Right atrium auricular region (tissue), 2 donors: Measurements from ENCODE around the gene ANTXR1. TPM values are rescaled to one million over a fixed set of nuclear protein-coding genes. Genes with fewer than 3 reads are reported as not detected.

Experiments
- DNase-seq: peaks from one replicate; pipeline ENCODE4 v3.0.0-alpha.2; 2019; ENCODE audit warnings: low spot score
- H3K27ac ChIP-seq, 2 donors: fragments of 200-600 bp; sonication (generic); 1 replicate in 1 of 2; 2 replicates in 1 of 2; pipeline ENCODE4 v1.5.1; 2016 to 2019
- H3K27me3 ChIP-seq, 2 donors: fragments of 200-600 bp; sonication (generic); one replicate each; pipeline versions ENCODE4 v1.5.1 to v1.6.0; 2017 to 2019
- H3K36me3 ChIP-seq: fragments of 200-600 bp; sonication (generic); one replicate; pipeline ENCODE4 v1.5.1; 2016
- H3K4me1 ChIP-seq, 2 donors: fragments of 200-600 bp; sonication (generic); one replicate each; pipeline versions ENCODE4 v1.5.1 to v1.6.0; 2017 to 2019
- H3K4me3 ChIP-seq, 2 donors: fragments of 200-600 bp; sonication (generic); 1 replicate in 1 of 2; 2 replicates in 1 of 2; pipeline ENCODE4 v1.5.1; 2017 to 2019; ENCODE audit warnings: mild to moderate bottlenecking in 1 of 2, moderate library complexity in 1 of 2
- H3K9me3 ChIP-seq, 2 donors: fragments of 200-600 bp; sonication (generic); one replicate each; pipeline ENCODE4 v1.5.1; 2019
- total RNA-seq, 2 donors: library from RNA; depleted of rRNA; stranded (reverse); fragments of >200 nt; gene quantifications; one replicate each; pipeline ENCODE4 v1.1.0, GENCODE V29; 2016
- TF ChIP-seq, protein P1 (sequence below), 2 donors: fragments of 200-600 bp; sonication (generic); IDR thresholded peaks; one replicate each; pipeline ENCODE4 v1.5.1; 2019; ENCODE audit warnings: antibody characterized with exemption in 2 of 2

The ANTXR1 gene
- total RNA-seq, 2 donors from 2014 or later = 27.3 to 52.2 TPM

DNA sequence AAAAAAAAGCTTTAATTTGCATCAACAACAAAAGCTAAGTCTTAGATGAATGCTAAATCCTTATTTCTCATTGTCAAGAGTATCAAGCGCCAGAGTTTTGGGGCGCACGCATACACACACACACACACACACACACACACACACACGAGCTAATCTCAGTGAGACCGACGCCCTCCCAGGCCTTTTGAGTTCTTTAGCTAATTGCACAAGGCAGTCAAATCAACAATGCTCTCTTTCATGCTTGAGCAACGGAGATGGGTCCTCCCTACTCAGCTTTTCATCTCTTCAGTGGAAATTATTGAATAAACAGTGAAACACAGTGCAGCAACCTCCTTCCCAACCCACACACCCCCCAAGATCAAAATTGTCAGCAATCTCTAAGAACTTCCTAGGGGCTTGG, 19.3 kb upstream of the ANTXR1 start:
- Histone ChIP-seq H3K36me3 (no peaks in the 10 kb centered on the region), H3K4me3 (no peak overlapping the region), H3K4me1 (no peaks in the 10 kb centered on the region), H3K27me3 (no peaks in the 10 kb centered on the region), H3K27ac (no peak overlapping the region), H3K9me3 (no peaks in the 10 kb centered on the region)
- no peak for DNase-seq
- TF ChIP-seq, protein P1, sequence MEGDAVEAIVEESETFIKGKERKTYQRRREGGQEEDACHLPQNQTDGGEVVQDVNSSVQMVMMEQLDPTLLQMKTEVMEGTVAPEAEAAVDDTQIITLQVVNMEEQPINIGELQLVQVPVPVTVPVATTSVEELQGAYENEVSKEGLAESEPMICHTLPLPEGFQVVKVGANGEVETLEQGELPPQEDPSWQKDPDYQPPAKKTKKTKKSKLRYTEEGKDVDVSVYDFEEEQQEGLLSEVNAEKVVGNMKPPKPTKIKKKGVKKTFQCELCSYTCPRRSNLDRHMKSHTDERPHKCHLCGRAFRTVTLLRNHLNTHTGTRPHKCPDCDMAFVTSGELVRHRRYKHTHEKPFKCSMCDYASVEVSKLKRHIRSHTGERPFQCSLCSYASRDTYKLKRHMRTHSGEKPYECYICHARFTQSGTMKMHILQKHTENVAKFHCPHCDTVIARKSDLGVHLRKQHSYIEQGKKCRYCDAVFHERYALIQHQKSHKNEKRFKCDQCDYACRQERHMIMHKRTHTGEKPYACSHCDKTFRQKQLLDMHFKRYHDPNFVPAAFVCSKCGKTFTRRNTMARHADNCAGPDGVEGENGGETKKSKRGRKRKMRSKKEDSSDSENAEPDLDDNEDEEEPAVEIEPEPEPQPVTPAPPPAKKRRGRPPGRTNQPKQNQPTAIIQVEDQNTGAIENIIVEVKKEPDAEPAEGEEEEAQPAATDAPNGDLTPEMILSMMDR (IDR thresholded peaks at IDR 0.05) = no peak

DNA sequence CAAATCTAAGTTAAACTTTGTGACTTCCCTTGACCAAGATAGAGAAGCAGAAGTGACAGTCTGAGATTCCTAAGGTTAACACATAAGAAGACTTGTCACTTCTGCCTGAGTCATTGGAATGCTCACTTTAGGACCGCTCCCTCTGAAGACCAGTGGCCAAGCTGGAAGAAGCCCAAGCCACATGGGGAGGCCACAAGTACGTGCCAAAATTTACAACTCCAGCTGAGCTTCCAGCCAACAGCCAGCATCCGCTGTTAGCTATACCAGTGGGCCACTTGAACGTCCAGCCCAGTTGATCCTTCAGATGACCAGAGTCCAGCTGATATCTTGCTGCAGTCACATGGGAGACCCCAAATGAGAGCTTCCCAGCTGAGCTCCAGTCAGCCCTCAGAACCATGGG, 18.1 kb upstream of the ANTXR1 start:
- no peaks in the 10 kb centered on the region for H3K9me3 ChIP-seq
- no peak overlapping the region for H3K4me3 ChIP-seq
- H3K4me1 ChIP-seq = no peaks in the 10 kb centered on the region
- no peaks in the 10 kb centered on the region for H3K27me3 ChIP-seq
- TF ChIP-seq, protein P1 (IDR thresholded peaks at IDR 0.05) = no peak
- no peak overlapping the region for H3K27ac ChIP-seq
- DNase-seq = peak; percentile 79
- no peaks in the 10 kb centered on the region for H3K36me3 ChIP-seq

GRCh38 chr2:68995916-68996315, 17.1 kb upstream of the ANTXR1 start:
- TF ChIP-seq, protein P1 (IDR thresholded peaks at IDR 0.05) = no peak
- H3K4me1 ChIP-seq = no peaks in the 10 kb centered on the region

DNA sequence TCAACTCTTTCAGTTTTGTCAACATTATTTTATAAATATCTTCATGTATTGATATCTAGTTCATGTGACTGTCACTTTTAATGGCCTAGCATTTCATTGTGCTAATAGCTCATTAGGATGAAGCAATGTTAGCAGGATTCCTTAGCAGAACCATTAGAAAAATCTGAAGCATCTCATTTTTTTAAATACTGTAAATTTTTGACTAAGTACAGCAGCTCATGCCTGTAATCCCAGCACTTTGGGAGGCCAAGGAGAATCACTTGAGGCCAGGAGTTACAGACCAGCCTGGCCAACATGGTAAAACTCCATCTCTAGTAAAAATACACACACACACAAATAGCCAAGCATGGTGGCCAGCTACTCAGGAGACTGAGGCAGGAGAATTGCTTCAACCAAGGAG, 15.6 kb upstream of the ANTXR1 start:
- TF ChIP-seq, protein P1 (IDR thresholded peaks at IDR 0.05) = no peak
- Histone ChIP-seq H3K9me3 (peaks cover 0 to 9% of the 10 kb centered on the region in 2 donors), H3K4me3 (no peak overlapping the region), H3K4me1 (no peaks in the 10 kb centered on the region), H3K36me3 (no peaks in the 10 kb centered on the region), H3K27ac (no peak overlapping the region), H3K27me3 (no peaks in the 10 kb centered on the region)
- no peak for DNase-seq

More at GRCh38 chr2:68995916-68996315, 17.1 kb upstream of the ANTXR1 start:
- Histone ChIP-seq H3K4me3 (no peak overlapping the region), H3K9me3 (no peaks in the 10 kb centered on the region), H3K27ac (no peak overlapping the region), H3K36me3 (no peaks in the 10 kb centered on the region), H3K27me3 (no peaks in the 10 kb centered on the region)
- DNase-seq = no peak

- Histone ChIP-seq H3K9me3 (peaks cover 0 to 9% of the 10 kb centered on the region in 2 donors), H3K4me3 (no peak overlapping the region), H3K27ac (no peak overlapping the region), H3K36me3 (no peaks in the 10 kb centered on the region), H3K4me1 (peaks cover 0 to 4% of the 10 kb centered on the region in 2 donors), H3K27me3 (no peaks in the 10 kb centered on the region)
- TF ChIP-seq, protein P1 (IDR thresholded peaks at IDR 0.05) = no peak
- no peak for DNase-seq
These were observed 11.1 kb upstream of the ANTXR1 start for GRCh38 chr2:69001879-69002278.

DNA sequence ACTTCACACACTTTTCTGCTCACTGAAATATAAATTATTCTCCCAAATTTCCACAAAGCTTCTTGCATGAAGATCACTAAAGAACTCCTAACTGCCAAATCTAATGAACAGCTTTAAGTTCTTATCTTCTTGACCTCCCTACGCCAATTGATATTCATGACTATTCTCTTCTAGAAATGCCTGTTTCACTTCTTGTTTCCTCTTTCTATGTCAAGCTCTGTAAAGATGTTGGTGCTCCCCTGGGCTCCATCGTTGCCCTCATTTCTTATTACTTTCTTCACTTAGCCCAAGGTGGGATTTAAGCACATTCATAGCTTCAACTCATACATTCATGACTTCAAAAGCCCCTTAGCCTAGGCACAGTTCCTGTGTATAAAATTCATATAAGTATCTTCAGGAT, 9.2 kb upstream of the ANTXR1 start:
- Histone ChIP-seq H3K36me3 (no peaks in the 10 kb centered on the region), H3K4me3 (no peak overlapping the region), H3K9me3 (peaks cover 0 to 9% of the 10 kb centered on the region in 2 donors), H3K27ac (no peak overlapping the region), H3K27me3 (no peaks in the 10 kb centered on the region), H3K4me1 (peaks cover 0 to 11% of the 10 kb centered on the region in 2 donors)
- TF ChIP-seq, protein P1 (IDR thresholded peaks at IDR 0.05) = no peak
- no peak for DNase-seq
